NCI-H1048 (cell line): ENCODE measurements around the gene C2orf74.

Experiments used
- DNase-seq: peaks from one replicate; lab custom pipeline; 2025; lab: John Stamatoyannopoulos, UW

C2orf74 gene

DNA sequence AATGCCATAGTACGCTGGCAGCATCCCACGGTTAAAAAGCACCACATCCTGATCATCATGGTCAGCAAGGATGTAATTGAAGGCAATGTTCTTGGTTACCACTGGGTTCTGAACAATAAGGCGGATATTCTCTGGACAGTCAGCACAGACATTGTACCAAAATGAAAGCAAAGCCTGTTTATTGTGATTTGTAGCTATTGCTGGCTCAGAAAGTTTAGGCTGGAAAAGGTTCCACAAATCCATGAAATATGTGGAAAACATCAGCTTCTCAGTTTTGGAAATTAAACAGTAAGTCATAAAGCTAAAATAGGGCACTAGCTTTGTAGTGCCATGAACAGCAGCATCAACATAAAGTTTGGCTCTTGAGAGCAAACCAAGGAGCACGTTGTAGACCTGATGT is 52.2 kb downstream of the C2orf74 start:
- DNase-seq = no peak
